Measurements from ENCODE around the gene NT5C.
A peak's percentile ranks its signal among the peaks of the same experiment; 100 is the strongest.

The NT5C gene

GRCh38 chr17:75114552-75115314 is 16.8 kb downstream of the NT5C start:
- no peak for DNase-seq

- DNase-seq, result peak; percentile 81
Observed at GRCh38 chr17:75113798-75114551, 17.6 kb downstream of the NT5C start.

- no peak for DNase-seq
Observed at GRCh38 chr17:75111777-75112335, 19.7 kb downstream of the NT5C start.

GRCh38 chr17:75110234-75110937 is 21.2 kb downstream of the NT5C start:
- DNase-seq, result peak; percentile 38

- DNase-seq, result peak; percentile 88
Observed at GRCh38 chr17:75109407-75110233, 21.9 kb downstream of the NT5C start, which contains the start of gene ARMC7. Gene ARMC7 (plus strand): TSS chr17:75109969. CDS start chr17:75110289, 320 bp downstream.

- no peak for DNase-seq
Observed at GRCh38 chr17:75109046-75109406, 22.5 kb downstream of the NT5C start.

GRCh38 chr17:75108193-75108592 is 23.3 kb downstream of the NT5C start:
- no peak for DNase-seq

- peak; percentile 94 for DNase-seq
Observed at GRCh38 chr17:75105126-75106080, 26.1 kb downstream of the NT5C start.

- DNase-seq, result no peak
Observed at GRCh38 chr17:75103601-75104554, 27.7 kb downstream of the NT5C start.

- peak; percentile 18 for DNase-seq
Observed at GRCh38 chr17:75102385-75102821, 29.1 kb downstream of the NT5C start.

- DNase-seq, result no peak
Observed at GRCh38 chr17:75099881-75100595, 31.5 kb downstream of the NT5C start.

GRCh38 chr17:75098861-75099260 is 32.7 kb downstream of the NT5C start:
- no peak for DNase-seq

- no peak for DNase-seq
Observed at GRCh38 chr17:75097865-75098264, 33.7 kb downstream of the NT5C start.

- DNase-seq, result no peak
Observed at GRCh38 chr17:75096082-75096625, 35.4 kb downstream of the NT5C start.

- no peak for DNase-seq
Observed at GRCh38 chr17:75094871-75095399, 36.6 kb downstream of the NT5C start.

- no peak for DNase-seq
Observed at GRCh38 chr17:75093548-75094158, 37.9 kb downstream of the NT5C start.

GRCh38 chr17:75091855-75092327 is 39.7 kb downstream of the NT5C start:
- no peak for DNase-seq
